OCI-LY1 (cell line): Measurements from ENCODE around the gene OR56A5.

Source experiments
- H2AFZ ChIP-seq: fragments of 200-600 bp; sonication (generic), shearing (Covaris generic); 2 replicates; pipeline ENCODE4 v1.6.0; 2014; ENCODE audit warnings: antibody characterized with exemption, mild to moderate bottlenecking, low read length
- H3F3A ChIP-seq: fragments of 200-600 bp; sonication (generic), shearing (Covaris generic); 2 replicates; pipeline ENCODE4 v1.6.0; 2014; ENCODE audit warnings: mild to moderate bottlenecking, antibody characterized with exemption, low read length, moderate library complexity; ENCODE audit not compliant: insufficient read depth
- H3K27ac ChIP-seq: fragments of 200-600 bp; sonication (generic); 2 replicates; pipeline ENCODE4 v1.5.1; 2014; ENCODE audit warnings: low read length, mixed run types, mild to moderate bottlenecking, low read depth; ENCODE audit not compliant: poor library complexity, severe bottlenecking
- H3K27me3 ChIP-seq: fragments of 200-600 bp; sonication (generic); 2 replicates; pipeline ENCODE4 v1.6.0; 2014; ENCODE audit warnings: antibody characterized with exemption, mild to moderate bottlenecking, low read length, moderate library complexity; ENCODE audit not compliant: insufficient read depth
- H3K36me3 ChIP-seq: fragments of 200-600 bp; sonication (generic); 2 replicates; pipeline ENCODE4 v1.6.1; 2014; ENCODE audit warnings: mild to moderate bottlenecking, antibody characterized with exemption, low read length, moderate library complexity, mixed read lengths; ENCODE audit not compliant: insufficient read depth
- H3K4me1 ChIP-seq: fragments of 200-600 bp; sonication (generic); 2 replicates; pipeline ENCODE4 v1.5.1; 2014; ENCODE audit warnings: mild to moderate bottlenecking, low read length, moderate library complexity; ENCODE audit not compliant: insufficient read depth, severe bottlenecking
- H3K4me2 ChIP-seq: fragments of 200-600 bp; sonication (generic), shearing (Covaris generic); 2 replicates; pipeline ENCODE4 v1.6.1; 2014; ENCODE audit warnings: low read length
- H3K4me3 ChIP-seq: fragments of 200-600 bp; sonication (generic); 2 replicates; pipeline ENCODE4 v1.5.1; 2014; ENCODE audit warnings: low read length, low read depth, mild to moderate bottlenecking, mixed read lengths; ENCODE audit not compliant: poor library complexity, severe bottlenecking
- H3K79me2 ChIP-seq: fragments of 200-600 bp; shearing (Covaris generic); 2 replicates; pipeline ENCODE4 v1.6.1; 2016; ENCODE audit warnings: mixed run types, low read length, mixed read lengths; ENCODE audit not compliant: insufficient read depth
- H3K9ac ChIP-seq: fragments of 200-600 bp; sonication (generic), shearing (Covaris generic); 2 replicates; pipeline ENCODE4 v1.6.1; 2014; ENCODE audit warnings: mild to moderate bottlenecking, low read length, mixed read lengths
- H3K9me2 ChIP-seq: fragments of 200-600 bp; sonication (generic), shearing (Covaris generic); 2 replicates; pipeline ENCODE4 v1.6.1; 2014; ENCODE audit warnings: low read depth, mild to moderate bottlenecking, low read length, mixed read lengths
- H3K9me3 ChIP-seq: fragments of 200-600 bp; shearing (Covaris generic); 2 replicates; pipeline ENCODE4 v1.6.1; 2014; ENCODE audit warnings: low read length, mixed read lengths
- H4K20me1 ChIP-seq: fragments of 200-600 bp; sonication (generic), shearing (Covaris generic); 2 replicates; pipeline ENCODE4 v1.6.0; 2016; ENCODE audit warnings: mild to moderate bottlenecking, low read length; ENCODE audit not compliant: insufficient read depth
- EZH2 ChIP-seq: fragments of 200-600 bp; sonication (generic), shearing (Covaris generic); IDR thresholded peaks from 2 replicates; pipeline ENCODE4 v1.8.0; 2017; ENCODE audit warnings: borderline replicate concordance, mixed run types, mild to moderate bottlenecking, antibody characterized with exemption, low read length, moderate library complexity, mixed read lengths
- TF ChIP-seq, protein P1 (sequence below): fragments of 200-600 bp; sonication (generic), shearing (Covaris generic); IDR thresholded peaks from 2 replicates; pipeline ENCODE4 v1.5.1; 2017; ENCODE audit warnings: mild to moderate bottlenecking, antibody characterized with exemption, low read length, moderate library complexity, mixed read lengths

Gene OR56A5

GRCh38 chr11:5931061-5931460, 37.2 kb downstream of the OR56A5 start:
- Histone ChIP-seq H3K9me2 (no peaks in the 10 kb centered on the region), H3K4me2 (no peak overlapping the region), H3K4me1 (no peaks in the 10 kb centered on the region)

GRCh38 chr11:5930614-5931013, 37.7 kb downstream of the OR56A5 start:
- no peak overlapping the region for H3K9ac ChIP-seq
- H3K4me2 ChIP-seq: no peak overlapping the region
- no peaks in the 10 kb centered on the region for H3K9me2 ChIP-seq

More at GRCh38 chr11:5931061-5931460, 37.2 kb downstream of the OR56A5 start:
- H3K36me3 ChIP-seq: no peaks in the 10 kb centered on the region
- no peaks in the 10 kb centered on the region for H3F3A ChIP-seq
- H4K20me1 ChIP-seq: no peaks in the 10 kb centered on the region
- H3K27me3 ChIP-seq: no peaks in the 10 kb centered on the region
- no peak overlapping the region for H3K27ac ChIP-seq
- no peak overlapping the region for H2AFZ ChIP-seq
- H3K4me3 ChIP-seq: no peak overlapping the region
- no peaks in the 10 kb centered on the region for H3K9me3 ChIP-seq
- H3K79me2 ChIP-seq: no peaks in the 10 kb centered on the region
- TF ChIP-seq EZH2: no peak
- TF ChIP-seq, protein P1, sequence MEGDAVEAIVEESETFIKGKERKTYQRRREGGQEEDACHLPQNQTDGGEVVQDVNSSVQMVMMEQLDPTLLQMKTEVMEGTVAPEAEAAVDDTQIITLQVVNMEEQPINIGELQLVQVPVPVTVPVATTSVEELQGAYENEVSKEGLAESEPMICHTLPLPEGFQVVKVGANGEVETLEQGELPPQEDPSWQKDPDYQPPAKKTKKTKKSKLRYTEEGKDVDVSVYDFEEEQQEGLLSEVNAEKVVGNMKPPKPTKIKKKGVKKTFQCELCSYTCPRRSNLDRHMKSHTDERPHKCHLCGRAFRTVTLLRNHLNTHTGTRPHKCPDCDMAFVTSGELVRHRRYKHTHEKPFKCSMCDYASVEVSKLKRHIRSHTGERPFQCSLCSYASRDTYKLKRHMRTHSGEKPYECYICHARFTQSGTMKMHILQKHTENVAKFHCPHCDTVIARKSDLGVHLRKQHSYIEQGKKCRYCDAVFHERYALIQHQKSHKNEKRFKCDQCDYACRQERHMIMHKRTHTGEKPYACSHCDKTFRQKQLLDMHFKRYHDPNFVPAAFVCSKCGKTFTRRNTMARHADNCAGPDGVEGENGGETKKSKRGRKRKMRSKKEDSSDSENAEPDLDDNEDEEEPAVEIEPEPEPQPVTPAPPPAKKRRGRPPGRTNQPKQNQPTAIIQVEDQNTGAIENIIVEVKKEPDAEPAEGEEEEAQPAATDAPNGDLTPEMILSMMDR: no peak
- no peak overlapping the region for H3K9ac ChIP-seq

DNA sequence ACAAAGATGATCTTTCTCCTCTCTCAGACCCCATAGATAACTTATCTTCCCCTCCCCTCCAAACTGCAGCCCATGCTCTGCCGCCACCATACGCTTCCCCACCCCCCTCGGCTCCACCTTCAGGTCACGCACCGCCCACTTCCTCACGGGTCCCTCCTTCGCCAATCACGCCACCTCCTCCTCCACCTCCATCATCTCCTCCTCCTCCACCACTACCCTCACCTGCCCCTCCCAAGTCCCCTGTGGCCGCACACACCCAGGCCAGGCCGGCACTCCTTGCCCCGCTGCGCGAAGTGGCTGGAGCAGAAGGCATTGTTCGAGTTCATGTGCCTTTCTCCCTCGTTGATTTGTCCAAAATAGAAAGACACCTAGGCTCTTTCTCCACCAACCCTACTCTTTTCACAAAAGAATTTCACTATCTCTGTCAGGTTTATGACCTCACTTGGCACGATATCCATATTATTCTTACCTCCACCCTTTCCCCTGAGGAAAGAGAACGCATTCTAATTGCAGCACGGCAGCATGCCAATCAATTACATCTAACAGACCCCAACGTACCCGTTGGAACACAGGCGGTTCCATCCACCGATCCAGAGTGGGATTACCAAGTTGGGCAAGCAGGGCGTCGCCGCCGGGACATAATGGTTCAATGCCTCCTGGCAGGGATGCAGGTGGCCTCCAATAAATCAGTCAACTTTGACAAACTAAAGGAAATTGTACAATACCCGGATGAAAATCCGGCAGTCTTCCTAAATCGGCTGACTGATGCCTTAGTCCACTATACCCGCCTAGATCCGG, 38.5 kb downstream of the OR56A5 start:
- Histone ChIP-seq H3F3A (no peaks in the 10 kb centered on the region), H3K9ac (no peak overlapping the region), H4K20me1 (no peaks in the 10 kb centered on the region), H3K27me3 (no peaks in the 10 kb centered on the region), H3K27ac (no peak overlapping the region), H3K9me2 (no peaks in the 10 kb centered on the region), H2AFZ (no peak overlapping the region), H3K4me1 (no peaks in the 10 kb centered on the region), H3K36me3 (no peaks in the 10 kb centered on the region), H3K4me2 (no peak overlapping the region), H3K4me3 (no peak overlapping the region), H3K9me3 (no peaks in the 10 kb centered on the region), H3K79me2 (no peaks in the 10 kb centered on the region)
- no peak for TF ChIP-seq EZH2
- TF ChIP-seq, protein P1: no peak

More at GRCh38 chr11:5930614-5931013, 37.7 kb downstream of the OR56A5 start:
- Histone ChIP-seq H3K4me1 (no peaks in the 10 kb centered on the region), H3K9me3 (no peaks in the 10 kb centered on the region), H2AFZ (no peak overlapping the region), H3K27me3 (no peaks in the 10 kb centered on the region), H3K4me3 (no peak overlapping the region), H3K79me2 (no peaks in the 10 kb centered on the region), H4K20me1 (no peaks in the 10 kb centered on the region), H3F3A (no peaks in the 10 kb centered on the region), H3K27ac (no peak overlapping the region), H3K36me3 (no peaks in the 10 kb centered on the region)
- TF ChIP-seq, protein P1: no peak
- TF ChIP-seq EZH2: no peak
